ENCODE data around the gene HK1.

Gene HK1

DNA sequence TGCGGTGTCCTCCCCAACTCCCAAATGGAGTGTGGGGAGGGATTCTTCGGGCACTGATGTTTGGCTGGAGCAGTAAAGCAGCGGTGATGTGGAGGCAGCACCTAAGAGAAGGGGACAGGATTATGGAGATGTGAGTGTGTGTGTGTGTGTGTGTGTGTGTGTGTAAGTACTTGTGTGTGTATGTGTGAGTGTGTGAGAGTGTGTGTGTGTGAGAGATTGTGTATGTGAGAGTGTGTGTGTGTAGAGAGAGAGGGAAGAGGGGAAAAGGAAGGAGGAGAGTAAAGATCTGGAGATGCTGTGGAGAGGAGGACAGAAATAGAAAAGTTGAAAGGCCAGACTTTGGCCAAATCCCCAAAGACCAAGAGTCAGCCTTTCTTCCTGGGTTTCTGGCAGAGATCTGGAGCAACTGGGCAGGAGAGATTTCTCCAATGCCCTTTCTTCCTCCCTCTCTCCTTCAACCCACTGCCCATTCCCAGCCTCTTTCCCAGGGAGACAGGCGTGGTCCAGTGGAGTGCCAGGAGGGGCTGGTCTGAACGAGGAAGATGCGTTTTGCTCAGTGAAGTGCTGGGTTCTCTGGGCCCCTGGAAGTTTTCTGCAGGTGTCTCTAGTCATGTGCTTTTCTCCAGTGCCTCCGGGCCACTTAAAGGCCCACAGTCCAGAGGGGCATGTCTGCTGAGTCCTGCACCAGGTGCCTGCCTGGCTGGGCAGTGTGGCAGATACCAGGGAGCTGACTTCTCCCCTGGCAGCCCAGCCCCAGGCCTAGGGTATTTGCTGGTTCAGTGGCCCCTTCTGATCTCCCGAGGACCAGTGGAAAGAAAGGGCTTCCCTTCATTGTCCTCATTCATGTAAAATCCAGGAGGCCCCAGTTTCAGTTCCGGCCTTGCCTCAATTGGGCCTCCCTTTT lies 60.5 kb downstream of the HK1 start:
- H3K9me3 ChIP-seq (ENCODE audit: control insufficient read depth, low read length) = no peaks in the 10 kb centered on the region
- peaks cover under 1% of the 10 kb centered on the region for H3K36me3 ChIP-seq (ENCODE audit: control insufficient read depth, insufficient read depth, low read length, severe bottlenecking)
- H3K9ac ChIP-seq (ENCODE audit: low read length) = peak overlapping the region; percentile 82
- no peaks in the 10 kb centered on the region for H3K27me3 ChIP-seq (replicated peaks; ENCODE audit: control insufficient read depth, insufficient read depth, low read length)
- H3K4me3 ChIP-seq (ENCODE audit: low read length) = peak overlapping the region; percentile 57
- DNase-seq (ENCODE audit: low read depth) = no peak
- peaks cover 55% of the 10 kb centered on the region for H3K4me1 ChIP-seq (ENCODE audit: control insufficient read depth, insufficient read depth, low read length)

DNA sequence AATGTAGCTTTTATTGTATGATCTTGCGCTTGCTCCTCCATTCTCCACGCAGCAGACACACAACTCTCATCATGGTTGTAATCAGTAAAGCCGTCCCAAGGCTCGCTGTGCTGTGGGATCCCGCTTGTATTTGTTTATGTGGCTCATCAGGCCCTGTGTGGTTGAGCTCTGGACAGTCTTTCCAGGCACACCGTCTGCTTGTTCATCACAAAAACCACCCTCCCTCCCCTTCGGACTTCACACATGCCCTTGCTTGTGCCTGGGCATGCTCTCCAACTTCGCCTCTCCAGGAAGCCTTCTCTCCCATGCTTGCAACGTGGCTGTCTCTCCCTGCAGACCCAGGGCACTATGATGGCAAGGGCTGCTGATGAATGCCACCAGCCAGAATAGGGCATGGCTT lies 62.4 kb downstream of the HK1 start:
- no peaks in the 10 kb centered on the region for H3K9me3 ChIP-seq (ENCODE audit: control insufficient read depth, low read length)
- H3K4me1 ChIP-seq (ENCODE audit: control insufficient read depth, insufficient read depth, low read length) = peaks cover 40% of the 10 kb centered on the region
- H3K9ac ChIP-seq (ENCODE audit: low read length) = no peak overlapping the region
- DNase-seq (ENCODE audit: low read depth) = no peak
- no peak overlapping the region for H3K4me3 ChIP-seq (ENCODE audit: low read length)
- no peaks in the 10 kb centered on the region for H3K27me3 ChIP-seq (replicated peaks; ENCODE audit: control insufficient read depth, insufficient read depth, low read length)
- H3K36me3 ChIP-seq (ENCODE audit: control insufficient read depth, insufficient read depth, low read length, severe bottlenecking) = peaks cover 19% of the 10 kb centered on the region

GRCh38 chr10:69343905-69344304 lies 65.6 kb downstream of the HK1 start:
- H3K4me3 ChIP-seq (ENCODE audit: low read length) = no peak overlapping the region
- no peak for DNase-seq (ENCODE audit: low read depth)
- H3K36me3 ChIP-seq (ENCODE audit: control insufficient read depth, insufficient read depth, low read length, severe bottlenecking) = peaks cover 22% of the 10 kb centered on the region
- no peak overlapping the region for H3K9ac ChIP-seq (ENCODE audit: low read length)
- no peaks in the 10 kb centered on the region for H3K27me3 ChIP-seq (replicated peaks; ENCODE audit: control insufficient read depth, insufficient read depth, low read length)
- H3K4me1 ChIP-seq (ENCODE audit: control insufficient read depth, insufficient read depth, low read length) = peaks cover 37% of the 10 kb centered on the region
- H3K9me3 ChIP-seq (ENCODE audit: control insufficient read depth, low read length) = no peaks in the 10 kb centered on the region

DNA sequence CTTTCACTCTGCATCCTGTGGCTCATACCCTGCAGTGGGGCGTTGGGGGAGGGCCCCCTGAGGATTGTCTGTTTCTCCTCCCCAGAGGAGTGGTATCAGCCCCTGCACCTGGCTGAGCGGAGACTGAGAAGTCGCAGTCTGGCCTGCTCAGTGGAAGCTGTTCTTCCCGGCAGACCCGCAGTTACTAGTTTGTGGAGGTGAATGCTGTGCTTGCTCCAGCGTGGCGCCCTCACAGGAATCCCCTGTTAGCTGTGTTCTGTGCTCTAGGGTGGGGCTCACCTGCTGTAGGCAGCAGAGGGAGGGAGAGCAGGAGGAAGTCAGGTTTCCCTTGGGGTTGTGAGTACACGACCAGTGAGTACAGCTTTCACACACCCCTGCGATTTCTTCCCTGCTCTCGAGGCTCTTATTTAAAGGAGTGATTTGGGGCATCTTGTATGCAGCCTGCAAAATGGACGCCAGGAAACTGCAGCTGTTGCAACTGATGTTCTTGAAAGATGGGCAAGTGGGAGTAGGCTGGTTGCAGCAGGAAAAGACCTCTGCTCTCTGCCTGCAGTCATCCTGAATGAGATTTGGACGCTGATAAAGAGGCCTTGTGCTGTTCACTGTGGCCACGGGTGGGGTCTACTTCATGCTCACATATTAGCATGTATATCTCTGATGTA lies 66.4 kb downstream of the HK1 start:
- no peak overlapping the region for H3K4me3 ChIP-seq (ENCODE audit: low read length)
- no peaks in the 10 kb centered on the region for H3K27me3 ChIP-seq (replicated peaks; ENCODE audit: control insufficient read depth, insufficient read depth, low read length)
- DNase-seq (ENCODE audit: low read depth) = no peak
- no peaks in the 10 kb centered on the region for H3K9me3 ChIP-seq (ENCODE audit: control insufficient read depth, low read length)
- H3K4me1 ChIP-seq (ENCODE audit: control insufficient read depth, insufficient read depth, low read length) = peaks cover 37% of the 10 kb centered on the region
- no peak overlapping the region for H3K9ac ChIP-seq (ENCODE audit: low read length)
- H3K36me3 ChIP-seq (ENCODE audit: control insufficient read depth, insufficient read depth, low read length, severe bottlenecking) = peaks cover 22% of the 10 kb centered on the region

DNA sequence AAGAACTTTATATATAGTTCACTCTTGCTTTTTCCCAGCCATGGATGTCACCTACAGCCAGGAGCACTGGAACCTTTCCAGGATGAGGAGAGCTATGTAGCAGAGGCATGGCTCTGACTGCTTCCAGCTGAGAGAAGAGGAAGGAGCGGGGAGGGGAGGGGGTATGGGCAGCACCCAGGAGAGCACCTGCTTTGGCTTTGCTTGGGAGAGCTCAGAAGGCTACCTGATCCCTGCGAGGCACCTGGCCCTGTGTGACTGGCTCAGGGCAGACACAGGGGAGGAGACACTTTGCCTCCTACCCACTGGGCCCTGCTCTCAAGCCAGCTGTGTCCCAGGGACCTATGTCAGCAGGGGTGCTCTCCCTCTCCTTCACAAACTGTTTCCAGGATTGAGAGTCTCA lies 67.1 kb downstream of the HK1 start:
- H3K4me3 ChIP-seq (ENCODE audit: low read length) = no peak overlapping the region
- H3K9me3 ChIP-seq (ENCODE audit: control insufficient read depth, low read length) = no peaks in the 10 kb centered on the region
- H3K4me1 ChIP-seq (ENCODE audit: control insufficient read depth, insufficient read depth, low read length) = peaks cover 38% of the 10 kb centered on the region
- H3K9ac ChIP-seq (ENCODE audit: low read length) = no peak overlapping the region
- no peak for DNase-seq (ENCODE audit: low read depth)
- no peaks in the 10 kb centered on the region for H3K27me3 ChIP-seq (replicated peaks; ENCODE audit: control insufficient read depth, insufficient read depth, low read length)
- peaks cover 22% of the 10 kb centered on the region for H3K36me3 ChIP-seq (ENCODE audit: control insufficient read depth, insufficient read depth, low read length, severe bottlenecking)

DNA sequence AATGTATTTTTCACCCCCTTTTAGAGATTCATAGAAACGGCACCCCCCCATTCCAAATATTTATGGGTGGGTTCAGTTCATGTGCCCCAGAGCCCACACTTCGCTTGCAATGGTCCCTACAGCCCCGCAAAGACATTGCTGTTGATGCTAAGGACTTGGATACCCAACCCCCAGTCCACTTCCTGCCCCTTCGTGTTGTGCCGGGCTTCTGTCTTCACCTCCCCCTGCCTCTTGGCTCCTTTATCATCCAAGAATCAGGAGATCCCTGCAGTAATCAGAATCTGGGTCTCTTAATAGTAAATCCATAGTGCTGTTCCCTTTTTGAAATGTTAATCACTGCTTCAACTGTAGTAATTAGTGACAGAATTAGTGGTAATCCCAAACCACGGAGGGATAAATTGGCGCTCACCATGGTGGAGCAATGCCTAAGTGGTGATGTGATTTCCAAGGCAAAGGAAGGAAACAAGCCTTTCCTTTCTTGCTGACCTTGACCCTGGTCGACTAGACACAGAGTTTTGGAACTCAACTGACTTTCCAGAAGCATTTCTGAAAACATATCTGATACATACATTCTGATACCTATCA lies 67.7 kb downstream of the HK1 start:
- Histone ChIP-seq H3K36me3 (ENCODE audit: control insufficient read depth, insufficient read depth, low read length, severe bottlenecking) (peaks cover 22% of the 10 kb centered on the region), H3K9me3 (ENCODE audit: control insufficient read depth, low read length) (no peaks in the 10 kb centered on the region), H3K9ac (ENCODE audit: low read length) (peak overlapping the region; percentile 59), H3K27me3 (replicated peaks; ENCODE audit: control insufficient read depth, insufficient read depth, low read length) (no peaks in the 10 kb centered on the region), H3K4me1 (ENCODE audit: control insufficient read depth, insufficient read depth, low read length) (peaks cover 38% of the 10 kb centered on the region), H3K4me3 (ENCODE audit: low read length) (peak overlapping the region; percentile 46)
- DNase-seq (ENCODE audit: low read depth) = no peak

- no peak for DNase-seq (ENCODE audit: low read depth)
- Histone ChIP-seq H3K4me1 (ENCODE audit: control insufficient read depth, insufficient read depth, low read length) (peaks cover 42% of the 10 kb centered on the region), H3K9ac (ENCODE audit: low read length) (peak overlapping the region; percentile 59), H3K27me3 (replicated peaks; ENCODE audit: control insufficient read depth, insufficient read depth, low read length) (no peaks in the 10 kb centered on the region), H3K36me3 (ENCODE audit: control insufficient read depth, insufficient read depth, low read length, severe bottlenecking) (peaks cover 22% of the 10 kb centered on the region), H3K9me3 (ENCODE audit: control insufficient read depth, low read length) (no peaks in the 10 kb centered on the region), H3K4me3 (ENCODE audit: low read length) (peak overlapping the region; percentile 46)
Measured at GRCh38 chr10:69346776-69347175, 68.5 kb downstream of the HK1 start.

GRCh38 chr10:69348816-69349541 lies 70.7 kb downstream of the HK1 start:
- H3K4me1 ChIP-seq (ENCODE audit: control insufficient read depth, insufficient read depth, low read length) = peaks cover 63% of the 10 kb centered on the region
- H3K27me3 ChIP-seq (replicated peaks; ENCODE audit: control insufficient read depth, insufficient read depth, low read length) = no peaks in the 10 kb centered on the region
- peak overlapping the region; percentile 51 for H3K9ac ChIP-seq (ENCODE audit: low read length)
- DNase-seq (ENCODE audit: low read depth) = peak; percentile 90
- H3K36me3 ChIP-seq (ENCODE audit: control insufficient read depth, insufficient read depth, low read length, severe bottlenecking) = peaks cover 20% of the 10 kb centered on the region
- H3K4me3 ChIP-seq (ENCODE audit: low read length) = peak overlapping the region; percentile 49
- no peaks in the 10 kb centered on the region for H3K9me3 ChIP-seq (ENCODE audit: control insufficient read depth, low read length)

GRCh38 chr10:69349542-69349888 lies 71.2 kb downstream of the HK1 start:
- DNase-seq (ENCODE audit: low read depth) = no peak
- Histone ChIP-seq H3K4me1 (ENCODE audit: control insufficient read depth, insufficient read depth, low read length) (peaks cover 68% of the 10 kb centered on the region), H3K4me3 (ENCODE audit: low read length) (no peak overlapping the region), H3K9ac (ENCODE audit: low read length) (peak overlapping the region; percentile 50), H3K36me3 (ENCODE audit: control insufficient read depth, insufficient read depth, low read length, severe bottlenecking) (peaks cover 15% of the 10 kb centered on the region), H3K27me3 (replicated peaks; ENCODE audit: control insufficient read depth, insufficient read depth, low read length) (no peaks in the 10 kb centered on the region), H3K9me3 (ENCODE audit: control insufficient read depth, low read length) (no peaks in the 10 kb centered on the region)

- no peak for DNase-seq (ENCODE audit: low read depth)
- Histone ChIP-seq H3K27me3 (replicated peaks; ENCODE audit: control insufficient read depth, insufficient read depth, low read length) (no peaks in the 10 kb centered on the region), H3K9me3 (ENCODE audit: control insufficient read depth, low read length) (no peaks in the 10 kb centered on the region), H3K36me3 (ENCODE audit: control insufficient read depth, insufficient read depth, low read length, severe bottlenecking) (no peaks in the 10 kb centered on the region), H3K4me1 (ENCODE audit: control insufficient read depth, insufficient read depth, low read length) (peaks cover 68% of the 10 kb centered on the region), H3K4me3 (ENCODE audit: low read length) (no peak overlapping the region), H3K9ac (ENCODE audit: low read length) (no peak overlapping the region)
Measured at GRCh38 chr10:69351589-69351988, 73.3 kb downstream of the HK1 start.
